HepG2 (cell line): ENCODE results near the gene CKLF. TPM values are rescaled to one million over a fixed set of nuclear protein-coding genes. Genes with fewer than 3 reads are reported as not detected.
"Not testable (repeated sequence)": the region's sequence is repeated elsewhere in the genome, so short reads cannot be mapped to it uniquely, and the experiment has no call there.

ENCODE experiments used
- ATAC-seq: fragments of 200-7000 bp; cut with Tn5 transposase; 3 replicates; pipeline ENCODE4 v1.9.1; 2020; ENCODE audit warnings: mild to moderate bottlenecking, moderate library complexity
- BruUV-seq: library from RNA; stranded (reverse); fragments of 400-500 nt; replicated peaks from 2 replicates; lab custom pipeline; 2021; lab: Mats Ljungman, UMichigan
- CTCF ChIA-PET: fragments of 300-600 bp; formaldehyde crosslinking; extraction: SDS; loops from one replicate; lab custom pipeline; 2021; ENCODE audit warnings: low total read pairs, inconsistent platforms, low intra/inter-chr PET ratio; lab: Yijun Ruan, JAX
- POLR2A ChIA-PET: fragments of 350-600 bp; sonication (Branson Sonifier 250); formaldehyde crosslinking; loops from one replicate; lab custom pipeline; 2020; ENCODE audit warnings: antibody characterized with exemption, inconsistent platforms; lab: Yijun Ruan, JAX
- DNase-seq: peaks from one replicate; pipeline ENCODE4 v3.0.0-alpha.2; 2015; ENCODE audit warnings: low spot score
- FAIRE-seq: peaks from 3 replicates; lab custom pipeline; 2011; peaks lifted over from hg19 to GRCh38; lab: Jason Lieb, UNC
- H2AFZ ChIP-seq: one replicate; pipeline ENCODE4 v1.6.1; 2011; ENCODE audit warnings: low read length, inconsistent platforms
- H3K27ac ChIP-seq: fragments of 300-600 bp; 3 replicates; pipeline ENCODE4 v1.8.0; 2011; ENCODE audit warnings: mixed run types, mild to moderate bottlenecking, mixed read lengths, low read length, inconsistent platforms; ENCODE audit not compliant: insufficient read depth; ENCODE audit errors: extremely low read length
- H3K27me3 ChIP-seq, 2 experiments: fragments of 200-600 bp in 1 of 2; 2 replicates in 1 of 2; 3 replicates in 1 of 2; pipeline versions ENCODE4 v1.6.0 to v1.8.0; 2011; ENCODE audit warnings: low read length in 2 of 2, mild to moderate bottlenecking in 2 of 2, moderate library complexity in 2 of 2, inconsistent platforms in 1 of 2; ENCODE audit not compliant: insufficient read depth in 2 of 2, control insufficient read depth in 1 of 2
- H3K36me3 ChIP-seq, 2 experiments: fragments of 200-600 bp in 1 of 2; replicated peaks in 1 of 2; 2 replicates in 1 of 2; 3 replicates in 1 of 2; pipeline versions ENCODE4 v1.5.1 to v1.8.0; 2011; ENCODE audit warnings: low read length in 2 of 2, inconsistent platforms in 1 of 2; ENCODE audit not compliant: insufficient read depth in 2 of 2, control insufficient read depth in 1 of 2
- H3K4me1 ChIP-seq: 2 replicates; pipeline ENCODE4 v1.5.1; 2012; ENCODE audit warnings: low read length, inconsistent platforms; ENCODE audit not compliant: insufficient read depth
- H3K4me2 ChIP-seq: 2 replicates; pipeline ENCODE4 v1.6.0; 2011; ENCODE audit warnings: low read depth, low read length, inconsistent platforms
- H3K4me3 ChIP-seq, 3 experiments: fragments of 200-600 bp in 1 of 3; sonication (generic), shearing (Covaris generic) in 1 of 3; replicated peaks in 1 of 3; 2 replicates each; pipeline ENCODE4 v1.5.1; 2011 to 2016; ENCODE audit warnings: low read length in 3 of 3, inconsistent platforms in 2 of 3, low read depth in 2 of 3, mild to moderate bottlenecking in 2 of 3, control low read depth in 1 of 3, mixed read lengths in 1 of 3; ENCODE audit not compliant: insufficient read depth in 1 of 3
- H3K79me2 ChIP-seq: one replicate; pipeline ENCODE4 v1.6.1; 2011; ENCODE audit warnings: low read length, inconsistent platforms; ENCODE audit not compliant: insufficient read depth
- H3K9ac ChIP-seq: 2 replicates; pipeline ENCODE4 v1.6.0; 2011; ENCODE audit warnings: mild to moderate bottlenecking, low read depth, low read length, inconsistent platforms; ENCODE audit not compliant: insufficient read depth
- H3K9me3 ChIP-seq: 2 replicates; pipeline ENCODE4 v1.5.1; 2012; ENCODE audit warnings: mild to moderate bottlenecking, low read length
- H4K20me1 ChIP-seq: 2 replicates; pipeline ENCODE4 v1.6.0; 2011; ENCODE audit warnings: inconsistent platforms, mild to moderate bottlenecking, low read length, moderate library complexity; ENCODE audit not compliant: insufficient read depth
- MAFF ChIP-seq: IDR thresholded peaks from 2 replicates; pipeline ENCODE4 v1.6.1; 2011; ENCODE audit warnings: low read depth, low read length, improper control_type of control experiment
- MAFK ChIP-seq, 2 experiments: IDR thresholded peaks in 1 of 2; conservative IDR thresholded peaks in 1 of 2; 2 replicates each; pipeline ENCODE4 v1.6.1; 2011; ENCODE audit warnings: improper control_type of control experiment in 2 of 2, low read length in 2 of 2
- NFE2 ChIP-seq: sonication (generic); formaldehyde crosslinking; IDR thresholded peaks from 2 replicates; pipeline ENCODE4 v1.4.0; 2020; ENCODE audit warnings: missing genetic modification reagents
- ZNF34 ChIP-seq: sonication (generic); formaldehyde crosslinking; IDR thresholded peaks from 2 replicates; pipeline ENCODE4 v1.4.0; 2020; ENCODE audit warnings: mild to moderate bottlenecking, missing genetic modification reagents, borderline replicate concordance
- ZNF577 ChIP-seq: sonication (generic); formaldehyde crosslinking; IDR thresholded peaks from 2 replicates; pipeline ENCODE4 v1.4.0; 2020; ENCODE audit warnings: mild to moderate bottlenecking, low read depth, missing genetic modification reagents, borderline replicate concordance
- WGBS: methylation state at CpG from one replicate; pipeline ENCODE4 v1.1.6; 2017; ENCODE audit warnings: low lambda C conversion rate; 5-methylcytosine and 5-hydroxymethylcytosine counted together
- in situ Hi-C: cut with HindIII; loops from 2 replicates; pipeline ENCODE4 v1.10.0; 2017; ENCODE audit warnings: low pct_unique_long_range_greater_than_20kb; ENCODE audit not compliant: extremely low pct_ligation_motif_present
- intact Hi-C: fragments of 100-400 bp; cut with micrococcal nuclease; formaldehyde crosslinking; loops from one replicate; pipeline ENCODE4 v1.10.0; 2022; ENCODE audit not compliant: unreplicated experiment
- polyA plus RNA-seq, 8 experiments: library from polyadenylated mRNA; depleted of rRNA in 3 of 8; stranded (reverse) in 7 of 8; unstranded in 1 of 8; fragments of >200 nt; fragmentation: Illumina TruSeq in 4 of 8; extraction: Trizol in 4 of 8; gene quantifications; 2 replicates each; pipeline versions ENCODE4 v1.2.1 to v1.2.3, GENCODE V29; 2011 to 2016; ENCODE audit warnings: low read depth in 4 of 8, missing spikeins in 1 of 8, mixed read lengths in 1 of 8; ENCODE audit not compliant: insufficient read depth in 1 of 8
- total RNA-seq, 5 experiments: library from RNA; depleted of rRNA; stranded (reverse); fragments of >200 nt; fragmentation: Illumina TruSeq; extraction: Trizol; gene quantifications; 2 replicates each; pipeline ENCODE4 v1.2.3, GENCODE V29; 2016; ENCODE audit warnings: low read depth in 1 of 5

Gene CKLF
- total and polyA plus RNA-seq, 2 of the 13 experiments (the other 11 are each of a cell fraction or from before 2014, with no cell fraction given): 120 to 167 TPM

DNA sequence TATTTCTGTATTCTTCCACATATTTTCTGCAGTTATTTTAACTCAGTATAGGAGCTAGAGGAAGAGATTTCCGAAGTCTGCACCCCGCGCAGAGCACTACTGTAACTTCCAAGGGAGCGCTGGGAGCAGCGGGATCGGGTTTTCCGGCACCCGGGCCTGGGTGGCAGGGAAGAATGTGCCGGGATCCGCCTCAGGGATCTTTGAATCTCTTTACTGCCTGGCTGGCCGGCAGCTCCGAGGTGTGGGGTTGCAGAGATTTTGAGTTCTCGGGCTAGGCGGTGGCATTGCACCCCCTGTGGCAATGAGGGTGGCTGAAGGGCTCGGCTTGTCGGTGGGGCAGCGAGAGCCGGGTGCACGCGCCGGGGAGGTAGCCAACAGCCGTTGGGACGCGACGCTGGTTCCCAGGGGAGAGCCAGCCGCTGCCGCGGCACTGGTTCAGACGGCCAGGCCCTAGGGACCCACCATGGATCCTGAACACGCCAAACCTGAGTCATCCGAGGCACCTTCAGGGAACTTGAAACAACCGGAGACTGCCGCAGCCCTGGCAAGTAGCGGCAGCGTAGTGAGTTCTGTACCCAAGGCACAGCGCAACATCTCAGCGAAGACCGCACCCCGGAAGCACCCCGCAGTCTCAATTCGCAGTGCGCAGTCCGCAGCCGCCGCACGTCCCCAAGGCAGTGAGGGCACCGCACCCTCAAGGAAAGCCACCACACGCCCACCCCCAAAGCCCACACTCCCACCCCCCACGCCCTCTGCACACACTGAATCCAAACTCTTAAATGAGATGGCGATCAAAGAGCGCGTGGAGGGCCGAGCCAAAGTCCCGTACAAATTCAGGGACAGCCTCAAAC, 13.9 kb downstream of the CKLF start, which contains the start of gene CMTM1 (continued):
- TF ChIP-seq NFE2 (CRISPR knock-in tag): no peak
- TF ChIP-seq, all 625 proteins: peak for 4

- H4K20me1 ChIP-seq, H3K4me2 ChIP-seq, CTCF ChIA-PET, FAIRE-seq, H3K27ac ChIP-seq, in situ Hi-C loops, H3K4me3 ChIP-seq, intact Hi-C loops, POLR2A ChIA-PET, DNase-seq, BruUV-seq, H3K9ac ChIP-seq, H3K79me2 ChIP-seq, ATAC-seq, H2AFZ ChIP-seq, H3K27me3 ChIP-seq, H3K9me3 ChIP-seq, H3K4me1 ChIP-seq: not testable (repeated sequence)
- 97% methylated on average over 3 of the region's 3 CpGs for WGBS
- peaks cover 5 to 20% of the 10 kb centered on the region in 2 experiments; a peak in 4 of 5 replicates for H3K36me3 ChIP-seq
Measured at GRCh38 chr16:66567270-66567669, 14.9 kb downstream of the CKLF start.

DNA sequence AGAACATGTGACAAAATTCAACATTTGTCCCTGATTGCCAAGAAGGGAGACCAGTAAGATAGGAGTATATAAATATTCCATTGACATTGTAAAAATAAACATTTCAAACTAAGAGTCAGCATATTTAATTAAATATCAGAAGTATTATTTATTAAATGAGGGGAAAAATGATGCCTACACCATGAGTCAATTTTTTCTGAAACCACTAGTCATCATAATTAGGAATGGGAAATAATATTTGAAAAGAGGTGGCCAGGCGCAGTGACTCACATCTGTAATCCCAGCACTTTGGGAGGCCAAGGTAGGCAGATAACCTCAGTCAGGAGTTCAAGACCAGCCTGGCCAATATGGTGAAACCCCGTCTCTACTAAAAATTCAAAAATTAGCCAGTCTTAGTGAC, 16.0 kb downstream of the CKLF start:
- no peak overlapping the region for H3K4me3 ChIP-seq
- peaks cover 5 to 14% of the 10 kb centered on the region in 2 experiments; a peak in 4 of 5 replicates for H3K36me3 ChIP-seq
- no peaks in the 10 kb centered on the region for H3K79me2 ChIP-seq
- no peaks in the 10 kb centered on the region for H3K9me3 ChIP-seq
- 0 out of 2 replicates have a peak, but pooled peaks cover 1% of the 10 kb centered on the region for H4K20me1 ChIP-seq
- POLR2A ChIA-PET: no interaction called here
- no peak overlapping the region for H2AFZ ChIP-seq
- TF ChIP-seq MAFF (peak; percentile 21; the same call in 1 of the 2 replicates), ZNF34 (CRISPR knock-in tag) (no peak), MAFK (conservative IDR thresholded peaks at IDR 0.05 in 1 of 2, IDR thresholded peaks at IDR 0.05 in 1 of 2; ENCODE audit: low read length in 2 of 2) (peak in 1 of 2 experiments; percentile 24; a peak in 1 of 4 replicates), ZNF577 (no peak)
- intact Hi-C loops (no loop called here), in situ Hi-C loops (no loop called here)
- ATAC-seq (no peak), FAIRE-seq (no peak), DNase-seq (no peak)
- no peak overlapping the region for H3K4me2 ChIP-seq
- H3K27ac ChIP-seq: no peak overlapping the region
- H3K9ac ChIP-seq: no peak overlapping the region
- 100% methylated on average over 2 of the region's 2 CpGs for WGBS
- H3K4me1 ChIP-seq: no peaks in the 10 kb centered on the region
- no TSS peak for BruUV-seq
- H3K27me3 ChIP-seq: no peaks in the 10 kb centered on the region
- CTCF ChIA-PET: no interaction called here
